LHCN-M2 (cell line): Measurements from ENCODE around the gene FSD1L. TPM values are rescaled to one million over a fixed set of nuclear protein-coding genes. Genes with fewer than 3 reads are reported as not detected.

Experiments used
- DNase-seq: peaks from one replicate; pipeline ENCODE4 v3.0.0-alpha.2; 2012; ENCODE audit warnings: low read depth
- total RNA-seq: library from RNA; depleted of rRNA; stranded (reverse); fragments of >200 nt; gene quantifications from 2 replicates; pipeline ENCODE4 v1.2.3, GENCODE V29; 2014

The FSD1L gene
- total RNA-seq, 1 experiment from 2014 or later = 2.8 TPM

DNA sequence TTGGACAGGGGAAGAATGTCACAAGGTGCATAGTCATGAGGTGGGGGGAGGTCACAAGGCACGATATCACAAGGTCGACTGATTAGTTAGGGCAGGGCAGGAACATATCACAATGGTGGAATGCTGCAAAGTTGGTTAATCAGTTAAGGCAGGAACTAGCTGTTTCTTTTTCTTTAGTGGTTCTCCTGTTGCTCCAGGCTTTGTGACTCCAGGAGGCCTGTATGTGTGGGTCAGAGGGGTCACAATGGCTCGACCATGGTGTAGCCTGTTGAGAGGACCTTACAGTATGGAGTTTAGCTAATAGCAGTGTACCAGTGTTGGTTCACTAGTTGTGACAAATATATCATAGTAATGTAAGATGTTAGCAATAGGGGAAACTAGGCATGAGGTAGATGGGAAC, 12.4 kb upstream of the FSD1L start:
- DNase-seq = no peak

- no peak for DNase-seq
These were observed 11.1 kb upstream of the FSD1L start for GRCh38 chr9:105436783-105437182.

GRCh38 chr9:105437704-105438103, 10.1 kb upstream of the FSD1L start:
- no peak for DNase-seq

DNA sequence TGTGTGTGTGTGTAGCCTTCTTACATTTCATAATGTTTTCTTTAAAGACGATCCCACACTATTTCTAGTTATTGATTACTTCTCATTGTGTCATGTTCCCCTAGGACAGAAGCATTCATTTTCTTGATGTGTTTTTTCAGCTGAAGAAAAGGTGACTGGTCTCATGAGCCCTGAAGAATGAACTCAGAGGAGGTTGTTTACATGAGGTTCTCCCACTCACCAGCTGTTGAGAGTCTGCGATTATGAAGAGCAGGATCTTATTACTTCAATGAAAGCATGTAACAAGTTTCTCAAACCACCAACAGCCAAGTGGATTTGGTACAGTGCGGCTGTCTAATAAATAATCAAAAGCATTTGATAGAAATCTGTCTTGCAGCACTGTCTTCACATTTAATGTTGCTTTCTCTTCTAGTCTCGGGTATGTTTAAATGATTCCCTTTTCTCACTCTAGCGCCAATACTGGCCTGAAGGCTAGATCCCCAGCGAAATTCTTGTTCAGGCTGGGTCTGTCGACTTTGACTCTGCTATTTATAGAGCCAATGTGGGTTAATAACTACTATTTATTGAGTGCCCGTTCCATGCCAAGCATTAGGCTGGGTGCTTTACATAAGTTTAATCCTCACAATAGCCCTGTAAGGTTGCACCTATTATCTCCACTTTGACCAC, 9.6 kb upstream of the FSD1L start:
- peak; percentile 90 for DNase-seq

DNA sequence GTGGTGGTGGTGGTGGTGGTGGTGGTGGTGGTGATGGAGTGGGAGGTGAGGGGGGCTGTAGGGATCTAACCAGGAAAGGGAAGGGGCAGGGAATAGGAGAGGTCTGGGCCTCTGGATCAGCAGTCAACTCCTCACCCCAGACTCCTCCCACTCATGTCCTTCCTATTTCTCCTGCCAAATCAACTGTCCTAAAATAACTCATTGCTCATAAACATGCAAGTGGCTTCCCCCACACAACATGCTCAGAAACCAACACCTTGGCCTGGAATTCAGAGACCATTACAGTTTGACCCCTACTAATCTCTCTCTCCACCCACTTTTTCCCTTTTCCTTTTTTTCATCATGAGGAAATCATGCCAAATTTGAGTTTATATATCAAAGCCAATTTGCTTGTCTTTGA, 8.4 kb upstream of the FSD1L start:
- DNase-seq = peak; percentile 64

- DNase-seq = no peak
These were observed 6.1 kb upstream of the FSD1L start for GRCh38 chr9:105441616-105442160.

GRCh38 chr9:105443121-105443520, 4.7 kb upstream of the FSD1L start:
- no peak for DNase-seq

DNA sequence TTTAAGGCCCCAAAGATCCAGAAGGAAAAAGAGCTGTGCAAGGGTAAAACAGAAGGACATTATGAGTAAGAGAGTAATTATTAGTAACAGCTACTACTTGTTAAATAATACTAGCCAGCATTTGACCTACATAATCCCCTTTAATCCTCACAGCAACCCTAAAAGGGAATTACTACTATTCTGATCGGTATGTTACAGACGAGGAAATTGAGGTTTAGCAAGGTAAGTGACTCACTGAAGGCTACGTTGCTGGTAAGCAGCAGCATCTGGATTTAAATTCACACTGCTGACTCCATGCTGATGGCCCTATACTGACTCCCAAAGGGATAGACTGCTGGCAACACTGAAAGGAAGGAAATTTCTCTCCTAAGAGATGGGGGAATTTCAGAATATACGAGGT, 3.7 kb upstream of the FSD1L start:
- peak; percentile 49 for DNase-seq

GRCh38 chr9:105445203-105445881, 2.5 kb upstream of the FSD1L start:
- DNase-seq = no peak

- no peak for DNase-seq
These were observed 434 bp upstream of the FSD1L start for GRCh38 chr9:105447386-105447813.

GRCh38 chr9:105449081-105449480, 1.2 kb downstream of the FSD1L start:
- no peak for DNase-seq

- DNase-seq = no peak
These were observed 4.4 kb downstream of the FSD1L start for GRCh38 chr9:105452185-105452584.

GRCh38 chr9:105455836-105456475, 8.1 kb downstream of the FSD1L start:
- no peak for DNase-seq

DNA sequence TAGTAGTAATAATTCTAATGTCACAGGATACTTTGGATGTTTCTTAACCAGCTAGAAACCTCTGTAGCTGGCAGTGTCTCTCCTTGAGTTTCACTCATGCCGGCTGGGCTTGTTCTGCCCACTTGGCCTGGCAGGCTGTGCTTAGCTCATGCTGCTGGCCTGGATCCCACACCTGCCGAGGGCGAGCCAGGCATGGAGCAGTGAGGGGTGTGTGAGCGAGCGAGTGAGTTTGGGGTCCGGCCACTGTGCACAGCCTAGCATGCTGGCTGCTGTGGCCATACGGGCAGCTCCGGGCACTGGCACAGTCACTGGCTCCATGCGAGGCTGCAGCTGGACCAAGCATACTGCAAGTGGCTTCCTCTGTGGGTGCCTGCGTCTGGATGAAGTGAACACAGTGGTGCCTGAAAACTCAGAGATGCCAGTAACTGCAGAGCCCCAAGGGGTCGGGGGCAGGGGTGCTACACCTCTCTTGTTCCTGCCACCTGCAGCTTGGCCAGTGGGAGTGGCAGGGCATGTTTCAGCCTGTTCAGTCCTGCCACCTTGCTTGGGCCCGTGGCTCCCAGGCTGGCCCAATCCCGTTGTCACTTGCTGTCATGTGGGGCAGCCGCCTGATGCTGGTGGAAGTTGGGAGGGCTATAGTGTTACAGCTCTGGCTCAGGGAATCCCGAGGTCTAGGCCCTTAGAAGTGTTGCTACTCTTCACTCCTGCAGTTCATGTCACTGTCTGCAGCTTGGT, 9.9 kb downstream of the FSD1L start:
- DNase-seq = no peak

GRCh38 chr9:105458404-105458803, 10.6 kb downstream of the FSD1L start:
- DNase-seq = no peak

DNA sequence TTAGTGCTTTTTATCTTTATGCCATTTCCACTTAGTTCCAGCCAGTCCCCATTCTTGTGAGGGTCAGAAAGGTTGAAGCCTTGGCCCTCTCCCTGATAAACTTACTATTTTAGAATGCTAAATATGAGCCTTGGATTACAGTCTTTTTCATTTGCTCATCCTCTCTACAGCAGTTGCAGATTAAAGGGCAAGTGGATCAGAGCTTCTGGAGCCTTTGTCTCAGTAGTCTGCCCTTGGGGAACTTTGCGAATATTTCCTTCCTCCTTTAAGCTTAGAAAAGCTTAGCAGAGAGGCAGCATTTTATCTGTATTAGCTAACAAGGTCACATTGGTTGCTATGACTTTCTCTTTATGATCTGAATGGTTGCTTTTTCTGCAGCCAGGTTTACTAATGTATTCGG, 11.5 kb downstream of the FSD1L start:
- DNase-seq = no peak

GRCh38 chr9:105466898-105467455, 19.1 kb downstream of the FSD1L start:
- DNase-seq = no peak

GRCh38 chr9:105468875-105469274, 21.0 kb downstream of the FSD1L start:
- DNase-seq = no peak

GRCh38 chr9:105473221-105473620, 25.4 kb downstream of the FSD1L start:
- DNase-seq = no peak

- DNase-seq = peak; percentile 59
These were observed 27.5 kb downstream of the FSD1L start for GRCh38 chr9:105475302-105475701.

DNA sequence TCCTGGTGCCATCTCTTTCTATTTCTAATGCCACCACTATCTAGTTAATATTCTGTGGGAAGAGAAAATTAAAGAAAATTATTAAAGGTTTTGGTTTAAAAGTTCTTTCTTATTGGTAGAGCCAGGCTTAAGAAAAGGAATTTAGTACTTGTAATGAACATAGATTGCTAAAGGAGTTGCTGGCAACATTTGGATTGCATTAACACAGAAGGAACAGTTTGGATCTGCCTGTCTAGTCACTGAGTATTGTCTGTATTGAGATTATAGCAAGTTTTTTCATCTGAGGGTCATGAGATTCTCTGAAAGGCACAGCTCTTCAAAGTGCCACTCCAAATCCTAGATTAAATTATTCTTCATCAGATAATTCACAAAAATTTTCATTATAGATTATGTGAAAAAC, 32.0 kb downstream of the FSD1L start:
- DNase-seq = no peak

GRCh38 chr9:105483618-105484017, 35.8 kb downstream of the FSD1L start:
- DNase-seq = no peak
